CD4-positive, CD25-positive, alpha-beta regulatory T cell (primary cell): Measurements from ENCODE around the gene OTOA. TPM values are rescaled to one million over a fixed set of nuclear protein-coding genes. Genes with fewer than 3 reads are reported as not detected.

Experiments used
- ATAC-seq, 2 donors: fragments of 150-1000 bp; cut with Tn5 transposase; one replicate each; pipeline ENCODE4 v1.10.0; 2021; ENCODE audit warnings: low read depth in 2 of 2, moderate number of reproducible peaks in 2 of 2, moderate library complexity in 1 of 2
- DNase-seq, 3 donors: peaks; one replicate each; pipeline versions ENCODE4 v3.0.0 to v3.0.0-alpha.2; 2012 to 2022; ENCODE audit warnings: mixed read lengths in 1 of 3
- H3K27ac ChIP-seq: one replicate; pipeline ENCODE4 v1.7.0; 2013; ENCODE audit warnings: mild to moderate bottlenecking, low read length; ENCODE audit not compliant: insufficient read depth, poor library complexity, severe bottlenecking
- H3K27me3 ChIP-seq: one replicate; pipeline ENCODE4 v1.7.0; 2013; ENCODE audit warnings: low read length; ENCODE audit not compliant: control insufficient read depth, insufficient read depth
- H3K36me3 ChIP-seq: one replicate; pipeline ENCODE4 v1.7.0; 2013; ENCODE audit warnings: mild to moderate bottlenecking, low read length, moderate library complexity; ENCODE audit not compliant: control insufficient read depth, insufficient read depth
- H3K4me1 ChIP-seq: 2 replicates; pipeline ENCODE4 v1.7.0; 2013; ENCODE audit warnings: mild to moderate bottlenecking, low read length; ENCODE audit not compliant: insufficient read depth, control insufficient read depth, poor library complexity, severe bottlenecking
- H3K4me3 ChIP-seq: one replicate; pipeline ENCODE4 v1.7.0; 2013; ENCODE audit warnings: low read depth, mild to moderate bottlenecking, low read length, moderate library complexity
- H3K9me3 ChIP-seq, 2 experiments: 1 replicate in 1 of 2; 2 replicates in 1 of 2; pipeline ENCODE4 v1.7.0; 2013; ENCODE audit warnings: low read length in 2 of 2, mild to moderate bottlenecking in 1 of 2, moderate library complexity in 1 of 2; ENCODE audit not compliant: control insufficient read depth in 2 of 2
- H3K27ac Mint-ChIP-seq, 3 donors: one replicate each; pipeline ENCODE4 v1.8.0; 2020 to 2022; ENCODE audit warnings: mild to moderate bottlenecking in 3 of 3, mixed read lengths in 3 of 3, moderate library complexity in 2 of 3
- H3K27me3 Mint-ChIP-seq: one replicate; pipeline ENCODE4 v1.8.0; 2022; ENCODE audit warnings: mild to moderate bottlenecking, mixed read lengths
- H3K36me3 Mint-ChIP-seq: one replicate; pipeline ENCODE4 v1.8.0; 2020; ENCODE audit warnings: mixed read lengths
- H3K4me1 Mint-ChIP-seq, 4 donors: one replicate each; pipeline ENCODE4 v1.8.0; 2020 to 2022; ENCODE audit warnings: mixed read lengths in 4 of 4, mild to moderate bottlenecking in 1 of 4
- H3K4me3 Mint-ChIP-seq, 4 donors: one replicate each; pipeline ENCODE4 v1.8.0; 2020 to 2022; ENCODE audit warnings: mild to moderate bottlenecking in 4 of 4, mixed read lengths in 4 of 4, moderate library complexity in 3 of 4
- H3K9me3 Mint-ChIP-seq, 7 donors: one replicate each; pipeline ENCODE4 v1.8.0; 2020 to 2022; ENCODE audit warnings: mixed read lengths in 7 of 7, mild to moderate bottlenecking in 3 of 7, moderate library complexity in 2 of 7
- polyA plus RNA-seq, 4 donors: library from polyadenylated mRNA; unstranded; fragments of 300-500 nt; fragmentation: Illumina TruSeq; gene quantifications; one replicate each; pipeline ENCODE4 v1.2.3, GENCODE V29; 2021
- total RNA-seq: library from RNA; stranded (reverse); gene quantifications from one replicate; pipeline ENCODE4 v1.2.3, GENCODE V29; 2022

Gene OTOA
- total and polyA plus RNA-seq, 5 donors from 2014 or later, result not detected

GRCh38 chr16:21698169-21699032 is 34.6 kb downstream of the OTOA start:
- Histone ChIP-seq H3K4me3 (no peak overlapping the region), H3K36me3 (no peaks in the 10 kb centered on the region), H3K4me1 (no peaks in the 10 kb centered on the region), H3K9me3 (no peaks in the 10 kb centered on the region), H3K27ac (no peak overlapping the region), H3K27me3 (no peaks in the 10 kb centered on the region)
- Mint-ChIP-seq H3K27ac (no peak overlapping the region), H3K9me3 (no peaks in the 10 kb centered on the region), H3K4me1 (no peaks in the 10 kb centered on the region), H3K36me3 (peaks cover 3% of the 10 kb centered on the region), H3K27me3 (peaks cover 27% of the 10 kb centered on the region), H3K4me3 (no peak overlapping the region)
- ATAC-seq, result no peak
- no peak for DNase-seq

GRCh38 chr16:21701271-21701670 is 37.5 kb downstream of the OTOA start:
- Histone ChIP-seq H3K27ac (no peak overlapping the region), H3K4me1 (no peaks in the 10 kb centered on the region), H3K36me3 (no peaks in the 10 kb centered on the region), H3K4me3 (no peak overlapping the region), H3K9me3 (no peaks in the 10 kb centered on the region), H3K27me3 (no peaks in the 10 kb centered on the region)
- Mint-ChIP-seq H3K36me3 (peaks cover 3% of the 10 kb centered on the region), H3K4me3 (no peak overlapping the region), H3K27me3 (peaks cover 21% of the 10 kb centered on the region), H3K4me1 (no peaks in the 10 kb centered on the region), H3K9me3 (peaks cover 0 to 1% (median 0%) of the 10 kb centered on the region in 7 donors), H3K27ac (no peak overlapping the region)
- DNase-seq (no peak), ATAC-seq (no peak)

GRCh38 chr16:21702276-21702675 is 38.5 kb downstream of the OTOA start:
- no peak for DNase-seq
- no peak overlapping the region for H3K4me3 ChIP-seq
- Mint-ChIP-seq H3K27ac (peak overlapping the region in 1 of 3 donors; percentile 11), H3K36me3 (peaks cover 3% of the 10 kb centered on the region), H3K9me3 (peaks cover 0 to 1% (median 0%) of the 10 kb centered on the region in 7 donors), H3K4me3 (no peak overlapping the region), H3K27me3 (peaks cover 19% of the 10 kb centered on the region), H3K4me1 (no peaks in the 10 kb centered on the region)
- no peaks in the 10 kb centered on the region for H3K4me1 ChIP-seq
- ATAC-seq, result no peak
- H3K27ac ChIP-seq, result no peak overlapping the region
- H3K9me3 ChIP-seq, result no peaks in the 10 kb centered on the region
- no peaks in the 10 kb centered on the region for H3K36me3 ChIP-seq
- H3K27me3 ChIP-seq, result no peaks in the 10 kb centered on the region

GRCh38 chr16:21703156-21703555 is 39.4 kb downstream of the OTOA start:
- Mint-ChIP-seq H3K27ac (no peak overlapping the region), H3K36me3 (peaks cover 3% of the 10 kb centered on the region), H3K9me3 (peaks cover 0 to 1% (median 0%) of the 10 kb centered on the region in 7 donors), H3K27me3 (peaks cover 10% of the 10 kb centered on the region), H3K4me3 (no peak overlapping the region), H3K4me1 (peaks cover 0 to under 1% (median 0%) of the 10 kb centered on the region in 4 donors)
- Histone ChIP-seq H3K27ac (no peak overlapping the region), H3K27me3 (no peaks in the 10 kb centered on the region), H3K9me3 (no peaks in the 10 kb centered on the region), H3K4me1 (no peaks in the 10 kb centered on the region), H3K36me3 (no peaks in the 10 kb centered on the region), H3K4me3 (no peak overlapping the region)
- no peak for DNase-seq
- no peak for ATAC-seq

- H3K4me3 Mint-ChIP-seq, result no peak overlapping the region
- Histone ChIP-seq H3K9me3 (no peaks in the 10 kb centered on the region), H3K27me3 (no peaks in the 10 kb centered on the region), H3K27ac (no peak overlapping the region), H3K36me3 (no peaks in the 10 kb centered on the region), H3K4me3 (no peak overlapping the region), H3K4me1 (no peaks in the 10 kb centered on the region)
- no peak for DNase-seq
- H3K4me1 Mint-ChIP-seq, result peaks cover 0 to 6% (median 2%) of the 10 kb centered on the region in 4 donors
- H3K36me3 Mint-ChIP-seq, result peaks cover 3% of the 10 kb centered on the region
- ATAC-seq, result peak in 1 of 2 donors; percentile 25
- H3K27me3 Mint-ChIP-seq, result peaks cover 9% of the 10 kb centered on the region
- H3K27ac Mint-ChIP-seq, result no peak overlapping the region
- peaks cover 0 to 1% (median 0%) of the 10 kb centered on the region in 7 donors for H3K9me3 Mint-ChIP-seq
These were observed 39.9 kb downstream of the OTOA start for GRCh38 chr16:21703589-21704174.

GRCh38 chr16:21704266-21704665 is 40.5 kb downstream of the OTOA start:
- H3K27me3 ChIP-seq, result no peaks in the 10 kb centered on the region
- H3K4me3 ChIP-seq, result no peak overlapping the region
- peaks cover 10% of the 10 kb centered on the region for H3K27me3 Mint-ChIP-seq
- no peak for ATAC-seq
- H3K9me3 Mint-ChIP-seq, result peaks cover 0 to 1% (median 0%) of the 10 kb centered on the region in 7 donors
- H3K36me3 ChIP-seq, result no peaks in the 10 kb centered on the region
- no peaks in the 10 kb centered on the region for H3K9me3 ChIP-seq
- no peak overlapping the region for H3K4me3 Mint-ChIP-seq
- no peak for DNase-seq
- H3K4me1 ChIP-seq, result no peaks in the 10 kb centered on the region
- H3K36me3 Mint-ChIP-seq, result peaks cover 3% of the 10 kb centered on the region
- peak overlapping the region in 1 of 3 donors; percentile 72 for H3K27ac Mint-ChIP-seq
- no peak overlapping the region for H3K27ac ChIP-seq
- H3K4me1 Mint-ChIP-seq, result peaks cover 0 to 7% (median 3%) of the 10 kb centered on the region in 4 donors

- peaks cover 3% of the 10 kb centered on the region for H3K36me3 Mint-ChIP-seq
- H3K27ac Mint-ChIP-seq, result peak overlapping the region in 1 of 3 donors; percentile 72
- ATAC-seq, result no peak
These were observed 41.0 kb downstream of the OTOA start for GRCh38 chr16:21704733-21705132.

More at GRCh38 chr16:21704733-21705132, 41.0 kb downstream of the OTOA start:
- Mint-ChIP-seq H3K4me3 (no peak overlapping the region), H3K4me1 (peaks cover 0 to 7% (median 3%) of the 10 kb centered on the region in 4 donors), H3K9me3 (peaks cover 0 to 1% (median 0%) of the 10 kb centered on the region in 7 donors), H3K27me3 (peaks cover 10% of the 10 kb centered on the region)
- no peak for DNase-seq
- no peak overlapping the region for H3K4me3 ChIP-seq
- no peak overlapping the region for H3K27ac ChIP-seq
- no peaks in the 10 kb centered on the region for H3K36me3 ChIP-seq
- H3K4me1 ChIP-seq, result no peaks in the 10 kb centered on the region
- H3K27me3 ChIP-seq, result no peaks in the 10 kb centered on the region
- no peaks in the 10 kb centered on the region for H3K9me3 ChIP-seq
